ENCODE data around the gene EFCAB9.
"Not testable (repeated sequence)": the region's sequence is repeated elsewhere in the genome, so short reads cannot be mapped to it uniquely, and the experiment has no call there.

Gene EFCAB9

DNA sequence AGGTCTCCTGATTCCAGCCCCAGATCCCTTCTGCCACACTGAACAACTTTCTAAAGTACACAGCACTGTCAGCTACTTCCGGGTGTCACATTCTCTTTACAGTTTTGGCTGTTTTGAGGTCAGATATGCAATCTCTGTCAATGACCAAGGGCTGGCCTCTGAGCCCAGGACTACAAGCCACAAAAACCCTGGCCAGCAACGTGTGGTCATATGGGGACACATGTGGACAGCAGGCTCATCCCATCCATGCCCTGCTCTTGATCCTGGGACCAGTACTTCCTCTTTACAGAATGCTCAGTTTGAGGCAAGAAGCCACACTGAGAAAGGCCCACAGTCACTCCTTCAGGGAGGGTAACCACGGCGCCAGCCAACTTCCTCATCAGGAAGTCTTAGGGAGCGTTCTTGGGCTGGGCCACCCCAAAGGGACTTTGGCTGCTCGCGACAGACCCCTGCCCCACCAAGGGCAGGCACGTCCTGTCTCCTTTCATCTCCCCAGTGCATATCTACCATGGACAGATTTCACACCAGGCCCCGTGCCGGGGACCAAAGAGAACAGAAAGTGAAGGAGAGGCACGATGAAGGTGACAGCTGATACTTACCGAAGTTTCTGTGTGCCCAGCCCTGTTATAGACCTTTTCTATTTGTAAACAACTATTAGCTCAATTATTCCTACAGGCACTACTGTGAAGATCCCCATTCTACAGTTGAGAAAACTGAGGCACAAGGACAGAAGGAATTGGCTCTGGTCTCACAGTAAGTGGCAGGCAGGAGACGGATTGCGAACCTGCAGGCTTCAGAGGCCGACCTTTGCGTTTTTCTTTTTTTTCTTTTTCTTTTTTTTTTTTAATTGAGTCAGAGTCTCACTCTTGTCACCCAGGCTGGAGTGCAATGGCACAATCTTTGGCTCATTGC, 43.2 kb upstream of the EFCAB9 start:
- H3K36me3 ChIP-seq (ENCODE audit: control insufficient read depth in 2 of 2, insufficient read depth in 2 of 2, low read length in 2 of 2), result peaks cover 10 to 18% of the 10 kb centered on the region in 2 donors
- H3K27me3 ChIP-seq (ENCODE audit: control insufficient read depth in 2 of 2, insufficient read depth in 2 of 2, low read length in 2 of 2), result no peaks in the 10 kb centered on the region
- no peaks in the 10 kb centered on the region for H3K9me3 ChIP-seq (ENCODE audit: control insufficient read depth in 2 of 2, low read length in 2 of 2)
- H3K9ac ChIP-seq (ENCODE audit: low read depth in 1 of 2, low read length in 2 of 2), result no peak overlapping the region
- H3K4me1 ChIP-seq (ENCODE audit: control insufficient read depth in 2 of 2, insufficient read depth in 2 of 2, low read length in 2 of 2), result peaks cover 10 to 31% of the 10 kb centered on the region in 2 donors
- peak overlapping the region in 1 of 2 donors; percentile 7 for H3K4me3 ChIP-seq (ENCODE audit: low read length in 2 of 2)
- peak overlapping the region; percentile 16 to 59 for H3K27ac ChIP-seq (ENCODE audit: low read depth in 2 of 2, low read length in 2 of 2)

DNA sequence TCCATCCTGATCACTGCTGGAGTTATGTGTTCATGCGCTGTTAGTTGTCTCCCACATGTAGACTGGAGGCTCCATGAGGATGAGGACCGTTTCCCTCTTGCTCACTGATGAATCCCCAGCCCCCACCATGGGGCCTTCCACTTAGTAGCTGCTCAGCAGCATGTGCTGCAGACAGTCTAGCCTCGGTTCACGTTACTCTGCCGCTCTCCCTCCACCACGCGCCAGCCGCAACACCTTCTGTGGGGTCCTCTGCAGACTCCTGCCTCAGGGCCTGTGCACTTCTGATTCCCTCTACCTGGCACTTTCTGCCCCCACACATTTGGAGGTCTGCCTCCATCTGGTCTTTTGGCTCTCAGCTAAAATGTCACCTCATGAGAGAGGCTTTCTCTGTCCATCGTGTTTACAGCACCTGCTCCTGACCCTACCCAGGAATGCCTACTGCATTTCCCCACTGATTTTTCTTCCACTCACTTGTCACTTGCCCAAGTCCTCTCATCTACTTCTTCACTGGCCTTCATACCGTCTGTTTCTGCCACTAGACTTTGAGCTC, 42.2 kb upstream of the EFCAB9 start:
- H3K9ac ChIP-seq (ENCODE audit: low read depth in 1 of 2, low read length in 2 of 2), result no peak overlapping the region
- no peak overlapping the region for H3K4me3 ChIP-seq (ENCODE audit: low read length in 2 of 2)
- no peaks in the 10 kb centered on the region for H3K27me3 ChIP-seq (ENCODE audit: control insufficient read depth in 2 of 2, insufficient read depth in 2 of 2, low read length in 2 of 2)
- no peak overlapping the region for H3K27ac ChIP-seq (ENCODE audit: low read depth in 2 of 2, low read length in 2 of 2)
- H3K4me1 ChIP-seq (ENCODE audit: control insufficient read depth in 2 of 2, insufficient read depth in 2 of 2, low read length in 2 of 2), result peaks cover 10 to 25% of the 10 kb centered on the region in 2 donors
- no peaks in the 10 kb centered on the region for H3K9me3 ChIP-seq (ENCODE audit: control insufficient read depth in 2 of 2, low read length in 2 of 2)
- H3K36me3 ChIP-seq (ENCODE audit: control insufficient read depth in 2 of 2, insufficient read depth in 2 of 2, low read length in 2 of 2), result peaks cover 10 to 25% of the 10 kb centered on the region in 2 donors

DNA sequence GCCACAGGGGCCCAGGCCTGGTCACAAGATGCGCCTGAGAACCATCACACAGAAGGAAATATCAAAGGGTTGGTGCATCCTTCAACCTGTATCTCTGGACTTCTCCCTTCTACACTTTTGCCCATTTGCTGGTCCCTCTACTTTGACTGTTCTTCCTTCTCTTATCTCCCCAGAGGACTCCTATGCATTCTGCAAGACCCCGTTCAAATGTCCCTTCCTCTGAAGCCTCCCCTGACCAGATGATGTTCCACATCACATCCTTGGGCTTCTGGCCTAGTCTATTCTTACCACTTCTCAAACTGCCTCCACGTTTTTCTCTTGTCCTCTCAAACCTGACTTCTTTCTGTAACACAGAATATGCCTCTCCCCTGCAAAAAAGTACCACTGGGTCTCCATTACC, 40.3 kb upstream of the EFCAB9 start:
- Histone ChIP-seq H3K4me1 (ENCODE audit: control insufficient read depth in 2 of 2, insufficient read depth in 2 of 2, low read length in 2 of 2) (peaks cover 5 to 13% of the 10 kb centered on the region in 2 donors), H3K27me3 (ENCODE audit: control insufficient read depth in 2 of 2, insufficient read depth in 2 of 2, low read length in 2 of 2) (no peaks in the 10 kb centered on the region), H3K27ac (ENCODE audit: low read depth in 2 of 2, low read length in 2 of 2) (peak overlapping the region in 1 of 2 donors; percentile 11), H3K36me3 (ENCODE audit: control insufficient read depth in 2 of 2, insufficient read depth in 2 of 2, low read length in 2 of 2) (peaks cover 7 to 20% of the 10 kb centered on the region in 2 donors), H3K4me3 (ENCODE audit: low read length in 2 of 2) (no peak overlapping the region), H3K9me3 (ENCODE audit: control insufficient read depth in 2 of 2, low read length in 2 of 2) (no peaks in the 10 kb centered on the region), H3K9ac (ENCODE audit: low read depth in 1 of 2, low read length in 2 of 2) (no peak overlapping the region)

DNA sequence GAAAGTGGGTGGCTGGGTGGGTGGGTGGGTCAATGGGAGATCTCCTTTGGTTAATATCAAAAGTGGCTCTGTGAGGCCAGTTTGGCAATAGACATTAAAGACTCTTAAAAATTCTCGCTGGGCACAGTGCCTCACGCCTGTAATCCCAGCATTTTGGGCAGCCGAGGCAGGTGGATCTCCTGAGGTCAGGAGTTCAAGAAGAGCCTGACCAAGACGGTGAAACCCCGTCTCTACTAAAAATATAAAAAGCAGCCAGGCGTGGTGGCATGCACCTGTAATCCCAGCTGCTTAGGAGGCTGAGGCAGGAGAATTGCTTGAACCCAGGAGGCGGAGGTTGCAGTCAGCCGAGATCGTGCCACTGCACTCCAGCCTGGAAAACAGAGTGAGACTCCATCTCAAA, 38.9 kb upstream of the EFCAB9 start:
- not testable (repeated sequence) for H3K4me1 ChIP-seq (ENCODE audit: control insufficient read depth in 2 of 2, insufficient read depth in 2 of 2, low read length in 2 of 2); H3K9me3 ChIP-seq (ENCODE audit: control insufficient read depth in 2 of 2, low read length in 2 of 2); H3K4me3 ChIP-seq (ENCODE audit: low read length in 2 of 2); H3K27ac ChIP-seq (ENCODE audit: low read depth in 2 of 2, low read length in 2 of 2); H3K27me3 ChIP-seq (ENCODE audit: control insufficient read depth in 2 of 2, insufficient read depth in 2 of 2, low read length in 2 of 2); H3K9ac ChIP-seq (ENCODE audit: low read depth in 1 of 2, low read length in 2 of 2)
- H3K36me3 ChIP-seq (ENCODE audit: control insufficient read depth in 2 of 2, insufficient read depth in 2 of 2, low read length in 2 of 2), result peaks cover 7 to 20% of the 10 kb centered on the region in 2 donors

DNA sequence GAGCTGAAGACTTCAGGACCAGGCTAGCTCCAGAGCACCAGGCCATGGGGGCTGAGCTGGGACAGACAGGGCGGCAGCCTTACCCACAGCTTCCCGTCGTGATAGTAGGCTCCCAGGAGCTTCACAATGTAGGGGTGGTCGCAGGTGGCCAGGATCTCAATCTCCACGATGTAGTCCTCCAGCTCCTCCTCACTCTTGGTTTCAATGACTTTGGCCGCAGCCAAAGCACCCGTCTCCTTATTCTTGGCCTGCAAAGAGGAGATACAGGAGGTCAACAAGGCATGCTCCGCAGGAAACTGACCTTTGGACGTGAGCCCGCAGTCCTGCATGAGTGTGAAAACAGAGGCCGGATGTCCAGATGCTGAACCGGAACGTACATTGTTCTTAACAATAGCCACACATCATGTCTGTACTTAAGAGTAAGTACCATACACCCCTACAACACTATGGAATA, 37.4 kb upstream of the EFCAB9 start:
- H3K4me1 ChIP-seq (ENCODE audit: control insufficient read depth in 2 of 2, insufficient read depth in 2 of 2, low read length in 2 of 2), result no peaks in the 10 kb centered on the region
- no peak overlapping the region for H3K4me3 ChIP-seq (ENCODE audit: low read length in 2 of 2)
- no peaks in the 10 kb centered on the region for H3K9me3 ChIP-seq (ENCODE audit: control insufficient read depth in 2 of 2, low read length in 2 of 2)
- H3K27ac ChIP-seq (ENCODE audit: low read depth in 2 of 2, low read length in 2 of 2), result no peak overlapping the region
- H3K9ac ChIP-seq (ENCODE audit: low read depth in 1 of 2, low read length in 2 of 2), result no peak overlapping the region
- peaks cover 7 to 20% of the 10 kb centered on the region in 2 donors for H3K36me3 ChIP-seq (ENCODE audit: control insufficient read depth in 2 of 2, insufficient read depth in 2 of 2, low read length in 2 of 2)
- H3K27me3 ChIP-seq (ENCODE audit: control insufficient read depth in 2 of 2, insufficient read depth in 2 of 2, low read length in 2 of 2), result no peaks in the 10 kb centered on the region

DNA sequence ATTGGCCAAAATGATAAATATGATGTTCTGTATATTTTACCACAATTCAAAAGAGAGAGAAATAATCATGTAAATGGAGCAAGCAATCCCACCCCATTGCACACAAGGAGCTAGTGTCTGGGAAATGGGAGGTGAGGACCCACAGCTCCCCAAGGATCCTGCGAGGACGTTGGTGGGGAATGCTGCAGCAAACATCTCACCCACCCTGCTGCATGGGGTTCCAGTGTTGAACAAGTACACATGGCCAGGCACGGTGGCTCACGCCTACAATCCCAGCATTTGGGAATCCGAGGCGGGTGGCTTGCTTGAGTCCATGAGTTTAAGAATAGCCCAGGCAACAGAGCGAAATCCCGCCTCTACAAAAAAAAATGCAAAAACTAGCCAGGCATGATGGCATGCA, 35.0 kb upstream of the EFCAB9 start:
- no peaks in the 10 kb centered on the region for H3K4me1 ChIP-seq (ENCODE audit: control insufficient read depth in 2 of 2, insufficient read depth in 2 of 2, low read length in 2 of 2)

DNA sequence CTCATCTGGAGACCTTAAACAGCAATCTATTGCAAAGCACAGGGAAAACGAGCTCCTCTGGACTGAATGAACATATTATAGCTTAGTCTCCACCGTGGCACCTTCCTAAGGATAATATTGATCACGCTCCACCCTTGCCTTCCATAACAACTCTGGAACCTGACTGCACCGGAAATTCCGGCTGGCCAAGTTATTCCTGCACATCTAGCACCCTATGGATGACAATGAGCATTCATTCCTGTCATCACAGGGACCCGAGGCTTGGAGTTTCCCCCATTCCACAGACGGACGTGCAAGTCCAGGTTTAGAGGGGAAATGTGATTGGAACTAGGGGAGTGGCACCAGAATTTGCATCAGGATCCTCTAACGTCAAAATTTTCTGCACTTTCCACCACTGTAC, 33.5 kb upstream of the EFCAB9 start:
- Histone ChIP-seq H3K9me3 (ENCODE audit: control insufficient read depth in 2 of 2, low read length in 2 of 2) (no peaks in the 10 kb centered on the region), H3K4me1 (ENCODE audit: control insufficient read depth in 2 of 2, insufficient read depth in 2 of 2, low read length in 2 of 2) (no peaks in the 10 kb centered on the region), H3K27me3 (ENCODE audit: control insufficient read depth in 2 of 2, insufficient read depth in 2 of 2, low read length in 2 of 2) (no peaks in the 10 kb centered on the region), H3K4me3 (ENCODE audit: low read length in 2 of 2) (no peak overlapping the region), H3K36me3 (ENCODE audit: control insufficient read depth in 2 of 2, insufficient read depth in 2 of 2, low read length in 2 of 2) (peaks cover 0 to 8% of the 10 kb centered on the region in 2 donors), H3K9ac (ENCODE audit: low read depth in 1 of 2, low read length in 2 of 2) (no peak overlapping the region), H3K27ac (ENCODE audit: low read depth in 2 of 2, low read length in 2 of 2) (no peak overlapping the region)

More for the DNA sequence above, 35.0 kb upstream of the EFCAB9 start:
- Histone ChIP-seq H3K4me3 (ENCODE audit: low read length in 2 of 2) (no peak overlapping the region), H3K9me3 (ENCODE audit: control insufficient read depth in 2 of 2, low read length in 2 of 2) (no peaks in the 10 kb centered on the region), H3K27ac (ENCODE audit: low read depth in 2 of 2, low read length in 2 of 2) (no peak overlapping the region), H3K36me3 (ENCODE audit: control insufficient read depth in 2 of 2, insufficient read depth in 2 of 2, low read length in 2 of 2) (peaks cover 6 to 11% of the 10 kb centered on the region in 2 donors), H3K27me3 (ENCODE audit: control insufficient read depth in 2 of 2, insufficient read depth in 2 of 2, low read length in 2 of 2) (no peaks in the 10 kb centered on the region), H3K9ac (ENCODE audit: low read depth in 1 of 2, low read length in 2 of 2) (no peak overlapping the region)

DNA sequence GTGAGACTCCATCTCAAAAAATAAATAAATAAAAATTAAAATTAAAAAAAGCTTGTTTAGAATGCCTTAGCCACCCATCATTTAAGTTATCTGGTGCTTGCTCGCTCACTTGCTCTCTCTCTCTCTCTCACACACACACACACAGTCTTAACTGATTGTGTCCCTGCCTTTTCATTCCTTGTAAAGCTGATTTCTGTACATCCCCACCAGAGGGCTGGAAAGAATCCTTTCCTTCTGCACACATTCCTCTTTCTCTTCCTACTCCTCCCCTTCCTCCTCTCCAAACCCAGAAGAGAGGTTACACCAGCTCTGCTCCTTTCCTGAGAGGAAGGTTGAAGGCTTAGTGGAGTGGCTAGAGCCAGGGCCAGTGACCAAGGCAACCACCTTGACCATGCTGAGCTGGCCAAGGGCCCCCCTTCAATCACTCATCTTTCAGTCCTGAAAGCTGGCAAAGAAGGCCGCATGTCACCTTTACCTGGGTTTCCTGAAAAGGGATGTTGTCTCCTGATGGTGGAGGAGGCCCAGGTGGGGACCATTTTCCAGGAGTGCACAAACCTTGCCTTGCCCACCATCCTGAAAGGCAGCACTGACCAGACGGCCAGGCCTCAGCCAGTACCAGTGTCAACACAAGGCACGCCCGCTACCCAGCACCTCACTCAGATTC, 31.5 kb upstream of the EFCAB9 start:
- Histone ChIP-seq H3K36me3 (ENCODE audit: control insufficient read depth in 2 of 2, insufficient read depth in 2 of 2, low read length in 2 of 2) (no peaks in the 10 kb centered on the region), H3K9me3 (ENCODE audit: control insufficient read depth in 2 of 2, low read length in 2 of 2) (no peaks in the 10 kb centered on the region), H3K27me3 (ENCODE audit: control insufficient read depth in 2 of 2, insufficient read depth in 2 of 2, low read length in 2 of 2) (no peaks in the 10 kb centered on the region), H3K4me3 (ENCODE audit: low read length in 2 of 2) (no peak overlapping the region), H3K9ac (ENCODE audit: low read depth in 1 of 2, low read length in 2 of 2) (no peak overlapping the region), H3K4me1 (ENCODE audit: control insufficient read depth in 2 of 2, insufficient read depth in 2 of 2, low read length in 2 of 2) (no peaks in the 10 kb centered on the region), H3K27ac (ENCODE audit: low read depth in 2 of 2, low read length in 2 of 2) (no peak overlapping the region)

DNA sequence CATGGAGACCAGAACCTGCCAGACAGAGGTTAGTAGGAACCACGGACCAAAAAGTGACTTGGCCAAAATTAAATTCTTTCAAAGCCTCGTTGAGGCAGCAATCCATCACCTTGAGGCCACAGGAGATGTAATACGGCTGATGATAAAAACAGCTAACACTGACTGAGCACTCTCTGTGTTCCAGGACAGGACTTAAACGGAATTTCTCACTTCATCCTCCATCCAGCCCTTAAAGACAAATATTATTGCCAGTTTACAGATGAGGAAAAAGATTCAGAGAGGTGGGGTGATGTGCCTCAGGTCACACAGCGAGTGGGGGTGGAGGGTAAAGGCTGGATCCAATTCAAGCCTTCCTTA, 31.0 kb upstream of the EFCAB9 start:
- H3K27me3 ChIP-seq (ENCODE audit: control insufficient read depth in 2 of 2, insufficient read depth in 2 of 2, low read length in 2 of 2), result no peaks in the 10 kb centered on the region
- H3K9me3 ChIP-seq (ENCODE audit: control insufficient read depth in 2 of 2, low read length in 2 of 2), result no peaks in the 10 kb centered on the region
- H3K9ac ChIP-seq (ENCODE audit: low read depth in 1 of 2, low read length in 2 of 2), result no peak overlapping the region
- peaks cover under 1 to 2% of the 10 kb centered on the region in 2 donors for H3K4me1 ChIP-seq (ENCODE audit: control insufficient read depth in 2 of 2, insufficient read depth in 2 of 2, low read length in 2 of 2)
- no peak overlapping the region for H3K4me3 ChIP-seq (ENCODE audit: low read length in 2 of 2)
- H3K27ac ChIP-seq (ENCODE audit: low read depth in 2 of 2, low read length in 2 of 2), result no peak overlapping the region
- no peaks in the 10 kb centered on the region for H3K36me3 ChIP-seq (ENCODE audit: control insufficient read depth in 2 of 2, insufficient read depth in 2 of 2, low read length in 2 of 2)

DNA sequence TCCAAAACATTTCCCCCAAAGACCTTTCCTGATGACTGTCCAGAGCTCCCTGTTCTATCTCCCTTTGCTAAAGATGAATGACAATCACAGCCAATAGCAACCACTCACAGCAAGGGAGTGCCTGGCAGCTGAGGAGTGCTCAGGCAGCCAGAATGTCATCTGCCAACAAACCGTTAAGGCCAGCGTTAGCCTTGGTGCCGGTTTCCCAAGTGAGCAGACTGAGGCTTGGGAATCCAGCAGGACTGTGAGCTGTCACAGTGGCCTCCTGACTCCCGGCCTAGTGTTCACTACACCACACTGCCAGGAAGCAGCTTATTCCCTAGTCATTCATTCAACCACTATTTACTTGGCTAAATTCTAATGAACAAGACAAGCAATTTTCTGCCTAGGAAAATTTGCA, 30.6 kb upstream of the EFCAB9 start:
- no peaks in the 10 kb centered on the region for H3K27me3 ChIP-seq (ENCODE audit: control insufficient read depth in 2 of 2, insufficient read depth in 2 of 2, low read length in 2 of 2)
- H3K9me3 ChIP-seq (ENCODE audit: control insufficient read depth in 2 of 2, low read length in 2 of 2), result no peaks in the 10 kb centered on the region
- H3K9ac ChIP-seq (ENCODE audit: low read depth in 1 of 2, low read length in 2 of 2), result no peak overlapping the region
- H3K4me3 ChIP-seq (ENCODE audit: low read length in 2 of 2), result no peak overlapping the region
- H3K4me1 ChIP-seq (ENCODE audit: control insufficient read depth in 2 of 2, insufficient read depth in 2 of 2, low read length in 2 of 2), result peaks cover 4 to 6% of the 10 kb centered on the region in 2 donors
- H3K27ac ChIP-seq (ENCODE audit: low read depth in 2 of 2, low read length in 2 of 2), result no peak overlapping the region
- H3K36me3 ChIP-seq (ENCODE audit: control insufficient read depth in 2 of 2, insufficient read depth in 2 of 2, low read length in 2 of 2), result no peaks in the 10 kb centered on the region

Measured in mucosa of rectum (tissue), 2 donors.